Epithelial cell of esophagus (primary cell): ENCODE data around the gene ZBTB4.

Source experiments
- DNase-seq: peaks from one replicate; pipeline ENCODE4 v3.0.0; 2010; ENCODE audit warnings: low read depth
- H3K4me3 ChIP-seq: 2 replicates; pipeline ENCODE4 v1.5.1; 2011; ENCODE audit warnings: mild to moderate bottlenecking, low read length, control low read depth
- CTCF ChIP-seq: IDR thresholded peaks from 2 replicates; pipeline ENCODE4 v1.5.1; 2011; ENCODE audit warnings: low read depth, mild to moderate bottlenecking, low read length, control low read depth, inconsistent platforms; ENCODE audit not compliant: insufficient read depth; ENCODE audit errors: missing control alignments

The ZBTB4 gene

GRCh38 chr17:7435676-7436555 is 43.5 kb downstream of the ZBTB4 start:
- TF ChIP-seq CTCF, result no peak

GRCh38 chr17:7432296-7432695 is 47.1 kb downstream of the ZBTB4 start:
- no peak for DNase-seq

More at GRCh38 chr17:7435676-7436555, 43.5 kb downstream of the ZBTB4 start:
- peak overlapping the region; percentile 77 for H3K4me3 ChIP-seq
- peak; percentile 63 for DNase-seq

DNA sequence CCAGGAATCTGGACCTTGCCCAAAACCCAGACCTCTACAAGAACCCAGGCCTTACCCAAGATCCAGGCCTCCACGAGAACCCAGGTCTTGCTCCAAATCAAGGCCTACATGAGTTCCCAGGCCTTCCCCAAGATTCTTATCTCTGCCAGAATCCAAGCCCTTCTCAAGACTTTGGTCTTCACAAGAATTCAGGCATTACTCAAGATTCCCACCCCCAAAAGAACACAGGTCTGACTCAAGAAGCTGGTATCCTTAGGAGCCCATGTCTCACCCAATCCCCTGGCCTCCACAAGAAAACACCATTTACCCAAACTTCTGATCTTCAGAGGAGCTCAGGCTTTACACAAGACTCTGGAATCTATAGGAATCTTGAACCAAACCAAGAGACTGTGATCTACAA is 48.2 kb downstream of the ZBTB4 start:
- TF ChIP-seq CTCF, result no peak
- H3K4me3 ChIP-seq, result no peak overlapping the region
- DNase-seq, result no peak

More at GRCh38 chr17:7432296-7432695, 47.1 kb downstream of the ZBTB4 start:
- no peak for TF ChIP-seq CTCF
- H3K4me3 ChIP-seq, result no peak overlapping the region

GRCh38 chr17:7429722-7430121 is 49.7 kb downstream of the ZBTB4 start:
- no peak for DNase-seq
- H3K4me3 ChIP-seq, result no peak overlapping the region

DNA sequence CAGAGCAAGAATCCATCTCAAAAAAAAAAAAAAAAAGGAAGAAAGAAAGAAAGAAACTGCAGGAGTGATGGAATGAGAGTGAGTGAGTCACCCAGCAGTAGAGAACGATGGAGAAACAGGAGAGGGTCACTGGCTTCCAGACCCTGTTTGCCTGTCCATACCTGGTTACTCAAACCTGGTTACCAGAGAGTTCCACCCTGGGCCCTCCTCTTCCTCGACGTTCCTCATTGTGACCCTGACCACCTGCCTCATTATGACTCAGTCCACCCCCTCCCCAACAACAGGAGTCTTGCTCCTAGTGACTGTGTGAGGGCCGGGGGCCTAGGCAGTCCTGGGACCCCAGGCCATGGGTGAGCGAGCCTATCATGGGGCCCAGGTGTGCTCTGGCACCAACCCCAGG is 50.9 kb downstream of the ZBTB4 start, which contains the start of gene SPEM3:
Gene SPEM3 (plus strand): TSS at position 301 of the 400 bp plus-strand sequence. CDS start 46 bp downstream, at position 347.
- no peak within 1 kb of the TSS for H3K4me3 ChIP-seq
- TF ChIP-seq CTCF, result no peak
- no peak for DNase-seq

More at GRCh38 chr17:7429722-7430121, 49.7 kb downstream of the ZBTB4 start:
- TF ChIP-seq CTCF, result no peak

DNA sequence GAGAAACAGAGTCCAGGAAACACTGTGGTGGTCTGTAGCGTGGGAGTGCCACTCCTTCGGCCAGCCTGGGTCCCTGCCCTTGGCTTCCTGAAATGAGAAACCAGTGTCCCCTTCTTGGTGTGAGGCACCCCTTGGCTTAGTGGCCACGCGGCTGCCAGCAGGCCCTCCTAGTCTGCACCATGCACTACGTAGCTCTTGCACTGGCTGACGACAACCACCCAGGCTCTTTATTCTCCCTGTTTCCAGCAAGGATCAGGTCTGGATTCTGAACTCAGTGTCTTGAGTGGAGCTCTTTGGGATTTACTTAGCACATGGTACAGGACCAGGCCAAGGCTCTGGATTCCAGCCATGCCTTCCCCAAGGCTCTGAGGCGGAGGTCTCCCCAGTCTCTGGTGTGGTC is 51.9 kb downstream of the ZBTB4 start:
- no peak overlapping the region for H3K4me3 ChIP-seq
- TF ChIP-seq CTCF, result no peak
- no peak for DNase-seq

- DNase-seq, result no peak
- no peak overlapping the region for H3K4me3 ChIP-seq
- TF ChIP-seq CTCF, result no peak
These were observed 52.4 kb downstream of the ZBTB4 start for GRCh38 chr17:7426896-7427489.
